PC-3 (cell line): ENCODE data around the gene TXK. TPM values are rescaled to one million over a fixed set of nuclear protein-coding genes. Genes with fewer than 3 reads are reported as not detected.

ENCODE experiments used
- ATAC-seq: fragments of 200-7000 bp; cut with Tn5 transposase; 2 replicates; pipeline ENCODE4 v1.9.1; 2020; ENCODE audit warnings: mild to moderate bottlenecking, moderate library complexity
- BruUV-seq: library from RNA; stranded (reverse); fragments of 400-500 nt; replicated peaks from 2 replicates; lab custom pipeline; 2021; lab: Mats Ljungman, UMichigan
- CTCF ChIA-PET: fragments of 300-600 bp; sonication (Branson Sonifier 250); formaldehyde crosslinking; loops from one replicate; lab custom pipeline; 2022; ENCODE audit warnings: antibody characterized with exemption; lab: Charles Lee
- POLR2A ChIA-PET: fragments of 300-600 bp; sonication (Branson Sonifier 250); formaldehyde crosslinking; loops from one replicate; lab custom pipeline; 2022; ENCODE audit warnings: antibody characterized with exemption; ENCODE audit not compliant: unreplicated experiment; lab: Charles Lee
- DNase-seq: peaks from one replicate; pipeline ENCODE4 v3.0.0-alpha.2; 2015
- H2AFZ ChIP-seq: fragments of 300-600 bp; sonication (generic); 2 replicates; pipeline ENCODE4 v1.6.0; 2016; ENCODE audit warnings: antibody characterized with exemption, low read length
- H3F3A ChIP-seq: fragments of 300-600 bp; sonication (generic); one replicate; pipeline ENCODE4 v1.6.0; 2017; ENCODE audit warnings: antibody characterized with exemption, low read length, control low read depth, mild to moderate bottlenecking; ENCODE audit not compliant: unreplicated experiment
- H3K27ac ChIP-seq: fragments of 300-600 bp; sonication (generic); 2 replicates; pipeline ENCODE4 v1.5.1; 2016; ENCODE audit warnings: mild to moderate bottlenecking, low read length
- H3K27me3 ChIP-seq: fragments of 300-600 bp; sonication (generic); 2 replicates; pipeline ENCODE4 v1.6.1; 2016; ENCODE audit warnings: low read length, mixed read lengths
- H3K36me3 ChIP-seq: fragments of 300-600 bp; sonication (generic); 2 replicates; pipeline ENCODE4 v1.6.1; 2016; ENCODE audit warnings: low read depth, mixed run types, low read length, mixed read lengths
- H3K4me1 ChIP-seq: fragments of 300-600 bp; sonication (generic); 2 replicates; pipeline ENCODE4 v1.5.1; 2016; ENCODE audit warnings: low read length; ENCODE audit not compliant: insufficient read depth
- H3K4me2 ChIP-seq: fragments of 300-600 bp; sonication (generic); 2 replicates; pipeline ENCODE4 v1.6.0; 2016; ENCODE audit warnings: low read length
- H3K4me3 ChIP-seq: fragments of 300-600 bp; sonication (generic); 2 replicates; pipeline ENCODE4 v1.5.1; 2016; ENCODE audit warnings: mild to moderate bottlenecking, low read length, mixed read lengths
- H3K79me2 ChIP-seq: fragments of 300-600 bp; sonication (generic); 2 replicates; pipeline ENCODE4 v1.6.1; 2017; ENCODE audit warnings: low read length, mixed read lengths
- H3K9ac ChIP-seq: fragments of 300-600 bp; sonication (generic); 2 replicates; pipeline ENCODE4 v1.6.0; 2016; ENCODE audit warnings: mild to moderate bottlenecking, low read length
- H3K9me2 ChIP-seq: fragments of 300-600 bp; sonication (generic); replicated peaks from 2 replicates; pipeline ENCODE4 v1.6.1; 2016; ENCODE audit warnings: mixed run types, low read length, mixed read lengths
- H3K9me3 ChIP-seq: fragments of 300-600 bp; sonication (generic); 2 replicates; pipeline ENCODE4 v1.6.1; 2016; ENCODE audit warnings: low read length, mixed read lengths
- H4K20me1 ChIP-seq: fragments of 300-600 bp; sonication (generic); 2 replicates; pipeline ENCODE4 v1.6.1; 2016; ENCODE audit warnings: low read length, mixed read lengths
- CTCF ChIP-seq: fragments of 300-600 bp; sonication (generic); conservative IDR thresholded peaks from 2 replicates; pipeline ENCODE4 v1.5.1; 2017; ENCODE audit warnings: antibody characterized with exemption, low read depth, mild to moderate bottlenecking, low read length
- EZH2 ChIP-seq: fragments of 300-600 bp; sonication (generic); IDR thresholded peaks from one replicate; pipeline ENCODE4 v1.6.1; 2017; ENCODE audit warnings: antibody characterized with exemption, mild to moderate bottlenecking, low read length; ENCODE audit not compliant: unreplicated experiment
- EZH2phosphoT487 ChIP-seq: fragments of 300-600 bp; sonication (generic); IDR thresholded peaks from 2 replicates; pipeline ENCODE4 v1.6.1; 2018; ENCODE audit warnings: mild to moderate bottlenecking, antibody characterized with exemption, low read length, borderline replicate concordance
- intact Hi-C: fragments of 100-400 bp; cut with micrococcal nuclease; formaldehyde crosslinking; loops from 2 replicates; pipeline ENCODE4 v1.9.0; 2023
- total RNA-seq: library from RNA; depleted of rRNA; stranded (reverse); fragments of >200 nt; gene quantifications from 2 replicates; pipeline ENCODE4 v1.2.3, GENCODE V29; 2014

Gene TXK
- total RNA-seq, 1 experiment from 2014 or later = 2.6 TPM

DNA sequence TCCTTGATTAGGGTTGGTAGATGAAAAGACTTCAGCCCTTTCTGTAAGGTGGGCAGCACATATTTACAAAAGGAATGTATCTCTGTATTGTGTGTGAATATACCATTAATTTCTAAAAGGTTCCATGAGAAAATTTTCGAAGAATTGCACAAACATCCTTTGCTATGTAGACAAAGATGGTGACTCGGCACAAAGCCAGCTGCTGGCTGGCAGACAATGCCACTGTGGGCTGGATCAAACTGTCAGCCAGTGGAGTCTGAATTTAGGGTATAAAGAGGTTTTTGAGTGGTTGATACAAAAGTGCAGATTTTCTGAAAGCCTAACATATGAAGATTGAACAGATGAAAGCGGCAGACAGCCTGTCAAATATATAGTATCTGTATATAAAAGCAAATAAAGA is 5.6 kb upstream of the TXK start:
- Histone ChIP-seq H3K79me2 (no peaks in the 10 kb centered on the region), H3K4me3 (no peak overlapping the region), H3K9me3 (no peaks in the 10 kb centered on the region), H3K27me3 (no peaks in the 10 kb centered on the region), H3K4me1 (no peaks in the 10 kb centered on the region), H3K9me2 (no peaks in the 10 kb centered on the region), H3K4me2 (no peak overlapping the region), H3K27ac (no peak overlapping the region), H2AFZ (no peak overlapping the region), H4K20me1 (no peaks in the 10 kb centered on the region), H3K9ac (no peak overlapping the region), H3F3A (no peaks in the 10 kb centered on the region), H3K36me3 (no peaks in the 10 kb centered on the region)
- ChIA-PET CTCF (no interaction called here), POLR2A (no interaction called here)
- intact Hi-C loops = no loop called here
- peak; percentile 39 for DNase-seq
- no peak for TF ChIP-seq EZH2
- TF ChIP-seq EZH2phosphoT487 = no peak
- no peak for TF ChIP-seq CTCF
- ATAC-seq = no peak
- no TSS peak for BruUV-seq

GRCh38 chr4:48138936-48139335 is 4.9 kb upstream of the TXK start:
- Histone ChIP-seq H3K4me2 (no peak overlapping the region), H3K27me3 (no peaks in the 10 kb centered on the region), H3K4me1 (no peaks in the 10 kb centered on the region), H3K9me2 (no peaks in the 10 kb centered on the region), H3K9ac (no peak overlapping the region), H3K9me3 (no peaks in the 10 kb centered on the region), H3K4me3 (no peak overlapping the region), H4K20me1 (no peaks in the 10 kb centered on the region), H3K36me3 (no peaks in the 10 kb centered on the region), H3K27ac (no peak overlapping the region), H3K79me2 (no peaks in the 10 kb centered on the region), H3F3A (no peaks in the 10 kb centered on the region), H2AFZ (no peak overlapping the region)
- TF ChIP-seq EZH2 (no peak), EZH2phosphoT487 (no peak), CTCF (no peak)
- ChIA-PET POLR2A (no interaction called here), CTCF (no interaction called here)
- no peak for DNase-seq
- BruUV-seq = no TSS peak
- ATAC-seq = no peak
- intact Hi-C loops = no loop called here

GRCh38 chr4:48138511-48138910 is 4.5 kb upstream of the TXK start:
- Histone ChIP-seq H3K4me1 (no peaks in the 10 kb centered on the region), H2AFZ (no peak overlapping the region), H3K27me3 (no peaks in the 10 kb centered on the region), H3K9me2 (no peaks in the 10 kb centered on the region), H3K36me3 (no peaks in the 10 kb centered on the region), H3K9me3 (no peaks in the 10 kb centered on the region), H3K9ac (no peak overlapping the region), H3K4me2 (no peak overlapping the region), H3K4me3 (no peak overlapping the region), H3F3A (no peaks in the 10 kb centered on the region), H3K27ac (no peak overlapping the region), H4K20me1 (no peaks in the 10 kb centered on the region), H3K79me2 (no peaks in the 10 kb centered on the region)
- no TSS peak for BruUV-seq
- intact Hi-C loops = no loop called here
- TF ChIP-seq EZH2phosphoT487 = no peak
- no peak for TF ChIP-seq CTCF
- TF ChIP-seq EZH2 = no peak
- ChIA-PET CTCF (no interaction called here), POLR2A (no interaction called here)
- no peak for DNase-seq
- no peak for ATAC-seq
